ENCODE results near the gene EMC9.

- TF ChIP-seq, protein P1, sequence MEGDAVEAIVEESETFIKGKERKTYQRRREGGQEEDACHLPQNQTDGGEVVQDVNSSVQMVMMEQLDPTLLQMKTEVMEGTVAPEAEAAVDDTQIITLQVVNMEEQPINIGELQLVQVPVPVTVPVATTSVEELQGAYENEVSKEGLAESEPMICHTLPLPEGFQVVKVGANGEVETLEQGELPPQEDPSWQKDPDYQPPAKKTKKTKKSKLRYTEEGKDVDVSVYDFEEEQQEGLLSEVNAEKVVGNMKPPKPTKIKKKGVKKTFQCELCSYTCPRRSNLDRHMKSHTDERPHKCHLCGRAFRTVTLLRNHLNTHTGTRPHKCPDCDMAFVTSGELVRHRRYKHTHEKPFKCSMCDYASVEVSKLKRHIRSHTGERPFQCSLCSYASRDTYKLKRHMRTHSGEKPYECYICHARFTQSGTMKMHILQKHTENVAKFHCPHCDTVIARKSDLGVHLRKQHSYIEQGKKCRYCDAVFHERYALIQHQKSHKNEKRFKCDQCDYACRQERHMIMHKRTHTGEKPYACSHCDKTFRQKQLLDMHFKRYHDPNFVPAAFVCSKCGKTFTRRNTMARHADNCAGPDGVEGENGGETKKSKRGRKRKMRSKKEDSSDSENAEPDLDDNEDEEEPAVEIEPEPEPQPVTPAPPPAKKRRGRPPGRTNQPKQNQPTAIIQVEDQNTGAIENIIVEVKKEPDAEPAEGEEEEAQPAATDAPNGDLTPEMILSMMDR (conservative IDR thresholded peaks at IDR 0.05) = no peak
- TF ChIP-seq EZH2 (IDR thresholded peaks at IDR 0.05; ENCODE audit: low read depth) = no peak
Observed at GRCh38 chr14:24089890-24090289, 51.5 kb downstream of the EMC9 start.

All from PC-9 (cell line).